HG02938 (cell line): Measurements from ENCODE around the gene GPC4.

Experiments used
- ATAC-seq: cut with Tn5 transposase; IDR thresholded peaks from one replicate; pipeline ENCODE4 v1.9.1; 2021; ENCODE audit warnings: mild to moderate bottlenecking, moderate library complexity; ENCODE audit not compliant: unreplicated experiment

The GPC4 gene

GRCh38 chrX:133415276-133416105 is at the start of gene GPC4:
Gene GPC4, minus strand, starts transcription at chrX:133415489. Its CDS starts 524 bp downstream, at chrX:133414965.
- no peak for ATAC-seq

DNA sequence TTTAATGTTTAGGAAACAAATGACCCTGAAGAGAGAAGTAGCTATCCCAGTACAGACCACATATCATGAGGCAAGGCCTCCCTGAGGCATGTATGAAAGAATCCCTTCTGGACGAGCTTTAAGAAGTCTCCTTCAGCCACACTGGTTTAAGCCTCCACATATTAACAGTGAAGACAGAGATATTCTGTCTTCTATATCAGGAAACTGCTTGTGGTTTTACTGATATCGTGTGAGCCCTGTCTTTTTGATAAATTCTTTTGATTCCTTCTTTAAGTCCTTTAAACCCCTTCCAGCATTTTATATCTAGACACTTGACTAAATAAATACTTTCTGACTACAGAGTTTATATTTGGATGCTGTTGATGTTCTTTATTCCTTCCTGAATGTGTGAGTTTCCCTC is 45.9 kb upstream of the GPC4 start:
- no peak for ATAC-seq

GRCh38 chrX:133454924-133455323 is 39.6 kb upstream of the GPC4 start:
- ATAC-seq: no peak

- no peak for ATAC-seq
Measured at GRCh38 chrX:133454491-133454914, 39.2 kb upstream of the GPC4 start.

- ATAC-seq: no peak
Measured at GRCh38 chrX:133448512-133449076, 33.3 kb upstream of the GPC4 start.

GRCh38 chrX:133444952-133445831 is 29.9 kb upstream of the GPC4 start:
- no peak for ATAC-seq

DNA sequence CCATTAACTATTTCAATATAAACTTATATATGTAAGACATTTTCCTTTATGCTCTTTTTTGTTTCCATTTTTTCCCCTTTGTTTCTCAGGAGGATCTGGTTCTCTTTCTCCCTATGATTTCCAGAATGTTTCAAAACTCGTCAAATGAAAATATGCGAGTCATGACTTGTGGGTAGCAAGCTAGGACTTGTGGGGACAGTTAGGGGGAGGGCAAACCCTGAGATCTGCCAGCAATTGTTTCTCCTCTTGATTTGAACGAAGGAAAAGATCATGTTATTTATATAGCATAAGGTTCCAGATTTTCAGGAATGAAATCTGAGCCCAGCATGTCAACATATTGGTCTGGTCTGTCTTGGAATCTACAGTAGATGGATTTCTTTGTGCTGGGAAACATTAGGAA is 28.9 kb upstream of the GPC4 start:
- no peak for ATAC-seq

- no peak for ATAC-seq
Measured at GRCh38 chrX:133440797-133441163, 25.5 kb upstream of the GPC4 start.

- ATAC-seq: no peak
Measured at GRCh38 chrX:133440081-133440796, 24.9 kb upstream of the GPC4 start.

GRCh38 chrX:133437766-133438165 is 22.5 kb upstream of the GPC4 start:
- no peak for ATAC-seq

GRCh38 chrX:133437356-133437755 is 22.1 kb upstream of the GPC4 start:
- no peak for ATAC-seq

DNA sequence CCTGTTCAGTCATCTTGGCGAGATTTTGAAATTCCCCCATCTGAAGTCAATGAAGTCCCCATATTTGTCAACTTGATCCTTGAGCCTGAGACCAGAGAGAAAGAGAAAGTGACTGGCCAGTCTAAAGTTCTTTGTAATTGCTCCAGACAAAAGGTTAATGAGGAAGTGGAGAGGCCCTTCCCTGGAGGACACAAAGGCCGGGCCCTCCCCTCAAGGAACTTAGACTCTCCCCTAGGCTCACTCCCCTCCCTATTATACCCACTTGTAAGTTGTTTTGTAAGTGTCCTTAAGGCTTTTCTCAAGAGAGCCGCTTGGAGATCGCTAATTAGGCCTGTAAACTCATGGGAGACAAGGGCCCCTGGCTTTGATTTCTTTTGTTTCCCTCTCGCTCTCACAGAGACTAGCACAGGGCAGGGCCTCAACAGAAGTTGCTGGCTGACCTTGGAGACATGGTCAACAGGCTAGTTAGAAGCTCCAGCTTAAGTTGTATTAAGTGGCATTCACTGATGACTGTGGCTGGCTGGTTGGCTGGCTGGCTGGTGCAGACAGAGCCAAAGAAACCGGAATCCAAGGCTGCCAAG is 20.3 kb upstream of the GPC4 start:
- no peak for ATAC-seq

GRCh38 chrX:133434197-133434820 is 19.0 kb upstream of the GPC4 start:
- ATAC-seq: no peak

DNA sequence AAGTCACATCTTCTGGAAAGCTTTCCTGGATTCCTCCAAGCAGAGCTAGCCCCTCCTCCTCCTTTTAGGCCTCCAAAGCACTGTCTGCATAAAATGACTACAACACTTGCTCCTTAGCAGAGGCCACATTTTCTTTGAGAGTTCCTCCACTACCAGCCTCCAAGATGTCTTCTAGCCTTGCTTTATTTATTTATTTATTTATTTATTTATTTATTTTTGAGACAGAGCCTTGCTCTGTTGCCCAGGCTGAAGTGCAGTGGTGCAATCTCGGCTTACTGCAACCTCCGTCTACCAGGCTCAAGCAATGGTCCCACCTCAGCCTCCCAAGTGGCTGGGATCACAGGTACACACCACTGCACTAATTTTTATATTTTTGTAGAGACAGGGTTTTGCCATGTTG is 4.6 kb upstream of the GPC4 start:
- no peak for ATAC-seq

- no peak for ATAC-seq
Measured at GRCh38 chrX:133418588-133418987, 3.3 kb upstream of the GPC4 start.

DNA sequence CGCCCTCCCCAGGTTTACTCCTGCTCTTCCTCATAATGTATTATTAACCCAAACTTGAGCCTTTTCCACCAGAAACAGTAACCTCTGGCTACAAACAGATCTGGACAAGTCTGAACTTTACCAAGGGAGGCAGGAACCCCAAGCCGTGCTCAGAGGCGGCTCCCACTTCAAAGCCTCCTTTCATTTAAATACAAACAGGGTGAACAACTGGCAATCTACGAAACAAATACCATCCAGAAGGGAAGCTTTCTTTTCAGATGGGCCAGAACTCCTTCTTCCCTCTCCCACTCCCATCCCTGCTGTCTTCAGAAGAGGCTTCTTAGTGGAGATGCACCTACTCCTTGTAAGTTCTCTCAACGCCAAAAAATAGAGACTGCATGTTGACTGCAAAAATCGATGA is 2.1 kb upstream of the GPC4 start:
- no peak for ATAC-seq

DNA sequence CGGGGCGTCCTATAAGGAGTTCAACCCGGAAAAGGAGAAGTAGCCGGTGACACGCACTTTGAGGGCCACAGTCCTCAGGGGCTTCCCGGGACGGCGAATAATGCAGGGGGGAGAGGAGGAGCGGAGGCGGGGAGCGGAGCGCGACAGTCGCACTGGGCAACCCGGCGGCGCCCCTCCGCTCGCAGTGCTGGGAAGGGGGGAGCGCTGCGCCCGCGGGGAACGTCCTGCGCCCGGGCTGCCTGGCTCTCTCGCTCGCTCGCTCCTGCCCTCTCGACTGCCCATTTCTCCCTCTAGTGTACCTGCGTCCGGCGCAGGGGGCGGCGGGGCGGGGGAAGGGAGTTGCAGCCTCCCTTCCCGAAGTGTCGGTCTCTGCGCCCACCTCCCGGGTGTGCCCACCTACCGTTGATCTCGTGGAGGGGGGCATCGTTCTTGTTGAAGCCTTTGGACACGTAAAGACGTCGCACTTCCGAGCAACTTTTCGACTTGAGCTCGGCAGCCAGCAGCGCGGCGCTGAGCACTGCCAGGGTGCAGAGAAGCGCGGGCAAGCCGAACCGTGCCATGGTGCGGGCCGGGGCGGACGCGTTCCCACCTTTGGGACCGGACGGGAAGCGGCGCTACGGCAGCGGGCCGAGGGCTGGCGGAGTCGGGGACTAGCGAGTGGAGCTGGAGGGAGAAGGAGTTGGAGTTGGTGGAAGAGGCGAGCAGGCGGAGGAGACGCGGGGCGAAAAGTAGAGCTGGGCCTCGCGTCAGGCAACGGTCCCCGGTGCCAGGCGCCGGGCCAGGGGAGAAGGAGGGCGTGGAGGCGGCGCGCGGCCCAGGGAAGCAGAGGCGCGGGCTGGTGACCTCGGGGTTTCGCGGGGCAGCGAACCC is 648 bp downstream of the GPC4 start:
- no peak for ATAC-seq

GRCh38 chrX:133413218-133413925 is 1.9 kb downstream of the GPC4 start:
- ATAC-seq: no peak

GRCh38 chrX:133412665-133413064 is 2.6 kb downstream of the GPC4 start:
- ATAC-seq: no peak
